ENCODE measurements around the gene SCART1.

The SCART1 gene

GRCh38 chr10:133445268-133445732 is 8.4 kb upstream of the SCART1 start:
- TF ChIP-seq CTCF (conservative IDR thresholded peaks at IDR 0.05; ENCODE audit: control insufficient read depth, insufficient read depth, low read depth, low read length): no peak
- no peak overlapping the region for H3K4me3 ChIP-seq (ENCODE audit: control insufficient read depth, low read depth, low read length)
- DNase-seq (ENCODE audit: low read depth): no peak

- H3K4me3 ChIP-seq (ENCODE audit: control insufficient read depth, low read depth, low read length): no peak overlapping the region
- TF ChIP-seq CTCF (conservative IDR thresholded peaks at IDR 0.05; ENCODE audit: control insufficient read depth, insufficient read depth, low read depth, low read length): no peak
- DNase-seq (ENCODE audit: low read depth): no peak
These were observed 7.7 kb upstream of the SCART1 start for GRCh38 chr10:133445751-133446708.

- no peak for TF ChIP-seq CTCF (conservative IDR thresholded peaks at IDR 0.05; ENCODE audit: control insufficient read depth, insufficient read depth, low read depth, low read length)
These were observed 6.8 kb upstream of the SCART1 start for GRCh38 chr10:133446979-133447378.

GRCh38 chr10:133448120-133448519 is 5.6 kb upstream of the SCART1 start:
- no peak for DNase-seq (ENCODE audit: low read depth)
- H3K4me3 ChIP-seq (ENCODE audit: control insufficient read depth, low read depth, low read length): no peak overlapping the region
- no peak for TF ChIP-seq CTCF (conservative IDR thresholded peaks at IDR 0.05; ENCODE audit: control insufficient read depth, insufficient read depth, low read depth, low read length)

More at GRCh38 chr10:133446979-133447378, 6.8 kb upstream of the SCART1 start:
- H3K4me3 ChIP-seq (ENCODE audit: control insufficient read depth, low read depth, low read length): no peak overlapping the region
- DNase-seq (ENCODE audit: low read depth): no peak

- TF ChIP-seq CTCF (conservative IDR thresholded peaks at IDR 0.05; ENCODE audit: control insufficient read depth, insufficient read depth, low read depth, low read length): no peak
- no peak for DNase-seq (ENCODE audit: low read depth)
These were observed 2.4 kb upstream of the SCART1 start for GRCh38 chr10:133451346-133451745.

GRCh38 chr10:133452453-133452852 is 1.3 kb upstream of the SCART1 start:
- no peak for DNase-seq (ENCODE audit: low read depth)
- H3K4me3 ChIP-seq (ENCODE audit: control insufficient read depth, low read depth, low read length): no peak overlapping the region
- no peak for TF ChIP-seq CTCF (conservative IDR thresholded peaks at IDR 0.05; ENCODE audit: control insufficient read depth, insufficient read depth, low read depth, low read length)

More at GRCh38 chr10:133451346-133451745, 2.4 kb upstream of the SCART1 start:
- no peak overlapping the region for H3K4me3 ChIP-seq (ENCODE audit: control insufficient read depth, low read depth, low read length)

Measured in fibroblast of mammary gland (primary cell).